ENCODE results near the gene BMP7.

BMP7 gene

GRCh38 chr20:57165427-57166004 is 100.9 kb downstream of the BMP7 start:
- TF ChIP-seq, protein P1, sequence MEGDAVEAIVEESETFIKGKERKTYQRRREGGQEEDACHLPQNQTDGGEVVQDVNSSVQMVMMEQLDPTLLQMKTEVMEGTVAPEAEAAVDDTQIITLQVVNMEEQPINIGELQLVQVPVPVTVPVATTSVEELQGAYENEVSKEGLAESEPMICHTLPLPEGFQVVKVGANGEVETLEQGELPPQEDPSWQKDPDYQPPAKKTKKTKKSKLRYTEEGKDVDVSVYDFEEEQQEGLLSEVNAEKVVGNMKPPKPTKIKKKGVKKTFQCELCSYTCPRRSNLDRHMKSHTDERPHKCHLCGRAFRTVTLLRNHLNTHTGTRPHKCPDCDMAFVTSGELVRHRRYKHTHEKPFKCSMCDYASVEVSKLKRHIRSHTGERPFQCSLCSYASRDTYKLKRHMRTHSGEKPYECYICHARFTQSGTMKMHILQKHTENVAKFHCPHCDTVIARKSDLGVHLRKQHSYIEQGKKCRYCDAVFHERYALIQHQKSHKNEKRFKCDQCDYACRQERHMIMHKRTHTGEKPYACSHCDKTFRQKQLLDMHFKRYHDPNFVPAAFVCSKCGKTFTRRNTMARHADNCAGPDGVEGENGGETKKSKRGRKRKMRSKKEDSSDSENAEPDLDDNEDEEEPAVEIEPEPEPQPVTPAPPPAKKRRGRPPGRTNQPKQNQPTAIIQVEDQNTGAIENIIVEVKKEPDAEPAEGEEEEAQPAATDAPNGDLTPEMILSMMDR (IDR thresholded peaks at IDR 0.05; ENCODE audit: low read depth, low read length), result no peak
- H3K4me3 ChIP-seq (ENCODE audit: low read depth, low read length), result no peak overlapping the region

DNA sequence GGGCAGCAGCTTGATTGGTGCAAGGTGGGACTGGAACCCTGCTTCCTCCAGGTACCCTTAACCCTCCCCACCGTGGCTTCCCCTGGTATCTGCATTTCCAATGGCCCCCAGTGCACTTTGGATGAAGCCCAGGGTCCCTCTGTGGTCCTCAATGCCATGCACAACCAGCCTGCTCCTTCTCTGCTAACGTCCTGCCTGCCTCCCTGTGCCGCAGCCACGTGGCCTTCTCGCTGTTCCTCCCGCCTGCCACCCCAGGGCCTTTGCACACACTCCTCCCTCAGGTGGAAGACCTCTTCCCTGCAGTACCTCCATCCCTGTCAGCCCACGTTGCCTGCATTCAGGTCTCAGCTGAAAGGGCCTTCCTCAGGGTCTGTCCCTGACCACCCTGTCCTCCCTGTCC is 101.6 kb downstream of the BMP7 start:
- no peak overlapping the region for H3K4me3 ChIP-seq (ENCODE audit: low read depth, low read length)
- TF ChIP-seq, protein P1 (IDR thresholded peaks at IDR 0.05; ENCODE audit: low read depth, low read length), result no peak

DNA sequence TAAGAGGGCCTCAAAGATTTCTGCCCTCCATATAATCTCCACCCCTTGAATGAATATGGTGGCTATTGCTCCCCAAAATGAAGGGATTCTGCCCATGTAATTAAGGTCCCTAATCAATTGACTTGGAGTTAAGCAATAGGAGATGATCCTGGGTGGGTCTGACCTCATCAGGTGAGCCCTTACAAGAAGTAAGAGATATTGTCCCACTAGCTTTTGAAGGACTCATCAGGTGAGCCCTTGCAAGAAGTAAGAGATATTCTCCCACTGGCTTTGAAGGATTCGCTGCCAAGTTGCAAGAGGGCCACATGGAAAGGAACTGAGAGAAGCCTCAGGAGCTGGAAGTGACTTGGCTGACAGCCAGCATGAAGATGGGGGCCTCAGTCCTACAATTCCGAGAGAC is 103.4 kb downstream of the BMP7 start:
- TF ChIP-seq, protein P1 (IDR thresholded peaks at IDR 0.05; ENCODE audit: low read depth, low read length), result no peak

GRCh38 chr20:57162362-57162652 is 104.1 kb downstream of the BMP7 start:
- TF ChIP-seq, protein P1 (IDR thresholded peaks at IDR 0.05; ENCODE audit: low read depth, low read length), result no peak
- no peak overlapping the region for H3K4me3 ChIP-seq (ENCODE audit: low read depth, low read length)

More for the DNA sequence above, 103.4 kb downstream of the BMP7 start:
- no peak overlapping the region for H3K4me3 ChIP-seq (ENCODE audit: low read depth, low read length)

DNA sequence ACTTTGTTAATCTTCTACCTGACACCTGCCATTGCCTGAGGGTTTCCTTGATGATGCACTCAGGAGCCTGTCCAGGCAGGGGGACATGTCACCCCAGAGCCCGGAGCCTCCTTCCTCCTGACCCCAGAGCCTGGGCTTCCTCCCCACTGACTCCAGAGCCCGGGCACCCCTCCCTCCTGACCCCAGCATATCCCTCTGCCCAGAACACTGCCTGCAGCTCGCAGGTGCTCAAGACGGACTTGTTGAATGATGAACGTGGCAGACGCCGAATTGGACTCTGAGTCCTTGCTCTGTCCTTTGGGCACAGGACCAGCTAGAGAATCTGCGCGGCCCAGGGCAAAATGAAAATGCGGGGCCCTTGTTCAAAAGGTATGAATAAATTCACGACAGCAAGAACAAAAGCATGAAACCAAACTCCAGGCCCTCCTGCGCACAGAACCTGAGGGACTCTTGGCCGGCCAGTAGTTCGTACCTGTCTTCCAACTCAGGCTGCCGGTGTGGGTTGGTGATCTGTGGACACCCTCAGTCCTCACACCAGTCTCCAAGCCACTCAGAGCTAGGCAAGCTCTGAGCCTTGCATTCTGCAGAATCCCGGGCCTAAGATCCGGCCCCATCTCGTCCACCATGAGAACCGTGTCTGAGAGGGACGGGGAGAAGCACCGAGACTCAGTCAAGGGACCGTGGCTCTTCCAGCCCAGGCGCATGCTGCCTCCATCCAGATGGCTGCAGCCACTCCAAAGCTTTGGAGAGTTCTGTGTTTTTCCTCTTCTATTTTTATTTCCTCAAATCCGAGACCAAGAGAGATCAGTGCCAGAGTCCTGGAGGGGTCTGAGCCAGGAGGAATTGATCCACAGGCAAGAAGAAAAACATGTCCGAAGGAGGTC is 104.7 kb downstream of the BMP7 start:
- no peak overlapping the region for H3K4me3 ChIP-seq (ENCODE audit: low read depth, low read length)
- TF ChIP-seq, protein P1 (IDR thresholded peaks at IDR 0.05; ENCODE audit: low read depth, low read length), result no peak

DNA sequence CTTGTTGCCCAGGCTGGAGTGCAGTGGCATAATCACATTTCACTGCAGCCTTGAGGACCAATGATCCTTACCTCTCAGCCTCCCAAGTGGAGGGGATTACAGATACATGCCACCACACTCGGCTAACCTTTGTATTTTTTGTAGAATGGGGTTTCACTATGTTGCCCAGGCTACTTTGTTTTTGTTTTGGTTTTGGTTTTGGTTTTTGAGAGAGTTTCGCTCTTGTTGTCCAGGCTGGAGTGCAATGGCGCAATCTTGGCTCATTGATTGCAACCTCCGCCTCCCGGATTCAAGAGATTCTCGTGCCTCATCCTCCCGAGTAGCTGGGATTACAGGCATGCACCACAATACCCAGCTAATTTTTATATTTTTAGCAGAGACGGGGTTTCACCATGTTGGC is 105.5 kb downstream of the BMP7 start:
- TF ChIP-seq, protein P1 (IDR thresholded peaks at IDR 0.05; ENCODE audit: low read depth, low read length), result no peak
- H3K4me3 ChIP-seq (ENCODE audit: low read depth, low read length), result no peak overlapping the region

DNA sequence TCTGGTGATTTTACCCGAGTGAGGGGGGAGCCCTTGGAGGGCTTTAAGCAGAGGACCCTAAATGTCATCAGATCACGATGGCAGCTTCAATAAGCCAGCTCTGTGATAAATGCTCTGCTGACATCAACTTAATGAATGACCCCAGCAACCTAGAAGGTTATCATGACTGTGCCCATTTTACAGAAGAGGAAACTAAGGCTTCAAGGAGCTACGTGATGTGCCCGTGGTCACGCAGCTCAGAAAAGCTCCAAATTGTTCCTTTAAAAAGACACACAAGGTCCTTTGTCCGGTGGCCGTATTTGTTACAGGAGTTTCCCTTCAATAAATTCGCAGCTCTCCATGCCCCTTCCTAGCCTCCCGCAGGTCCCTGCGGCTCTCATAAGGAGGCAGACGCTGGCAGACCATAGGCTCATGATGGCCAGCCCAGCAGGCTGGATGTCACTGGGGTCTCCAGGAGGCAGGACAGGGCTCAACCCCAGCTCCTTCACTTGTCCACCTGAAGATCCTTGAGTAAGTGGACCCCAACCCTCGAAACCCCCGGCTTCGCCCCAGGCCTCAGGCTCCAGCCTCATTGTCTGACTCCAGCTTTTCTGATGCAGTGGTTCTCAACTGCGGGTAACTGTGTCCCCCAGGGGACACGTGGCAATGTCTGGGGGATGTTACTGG is 106.4 kb downstream of the BMP7 start:
- no peak overlapping the region for H3K4me3 ChIP-seq (ENCODE audit: low read depth, low read length)
- TF ChIP-seq, protein P1 (IDR thresholded peaks at IDR 0.05; ENCODE audit: low read depth, low read length), result no peak

All from WI38 (cell line).